ENCODE measurements around the gene AP5B1. TPM values are rescaled to one million over a fixed set of nuclear protein-coding genes. Genes with fewer than 3 reads are reported as not detected.

The AP5B1 gene
- total RNA-seq, 1 experiment from 2014 or later: 9.4 TPM

DNA sequence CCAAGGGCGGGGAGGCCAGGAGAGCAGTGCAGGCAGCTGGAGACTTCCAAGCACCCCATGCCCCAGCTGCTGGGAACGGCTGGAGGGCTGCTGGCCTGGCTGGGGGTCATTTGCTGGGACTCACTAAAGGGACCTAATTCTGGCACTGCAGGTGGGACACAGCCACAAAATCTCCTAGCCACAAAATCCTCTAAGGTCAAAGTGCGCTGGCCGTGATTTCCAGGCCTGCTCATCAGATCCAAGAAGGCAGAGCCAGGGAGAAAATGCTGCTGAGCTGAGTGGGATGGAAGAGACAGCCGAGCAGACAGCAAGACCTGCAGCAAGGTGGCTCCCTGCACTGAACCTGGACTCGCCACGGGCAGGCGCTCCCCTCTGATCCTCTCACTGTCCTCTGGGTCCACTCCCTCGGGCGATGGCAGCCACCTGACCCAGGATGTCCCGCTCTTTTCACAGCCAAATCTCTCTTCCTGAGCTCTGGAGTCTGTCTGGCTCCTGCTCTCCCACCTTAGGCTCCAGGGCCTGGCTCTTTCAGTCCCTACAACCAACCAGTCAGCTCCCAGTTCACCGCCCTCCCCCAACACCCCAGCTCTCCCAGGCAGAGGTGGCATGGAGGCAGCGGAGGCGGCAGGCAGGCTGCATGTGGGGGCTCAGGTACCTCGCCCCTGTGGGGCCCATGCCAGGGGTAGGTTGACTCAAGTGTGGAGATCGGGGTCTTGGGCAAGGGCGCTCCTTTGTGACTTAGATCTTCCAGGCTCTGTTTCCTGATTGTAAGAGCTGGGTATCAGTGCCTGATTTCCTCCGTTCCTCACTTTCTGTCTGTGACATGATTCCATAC is 20.6 kb upstream of the AP5B1 start:
- no peak overlapping the region for H2BK5ac ChIP-seq (ENCODE audit: insufficient read length, low read length)
- H3K4me3 Mint-ChIP-seq: no peak overlapping the region
- H3K23ac ChIP-seq (ENCODE audit: insufficient read length, low read depth, low read length): no peak overlapping the region
- no peak overlapping the region for H3K4me2 ChIP-seq (ENCODE audit: insufficient read depth, insufficient read length, low read length)
- H3K23me2 ChIP-seq (ENCODE audit: insufficient read length, low read depth, low read length, poor library complexity, severe bottlenecking): no peaks in the 10 kb centered on the region
- peak overlapping the region; percentile 12; the same call in 1 of the 2 replicates for H3K14ac ChIP-seq (ENCODE audit: insufficient read depth, low read length)
- no peaks in the 10 kb centered on the region for H3K79me2 ChIP-seq (ENCODE audit: insufficient read depth, low read length)
- H3K36me3 Mint-ChIP-seq (ENCODE audit: insufficient read depth in 1 of 3, low read depth in 3 of 3): no peaks in the 10 kb centered on the region
- peaks cover 23 to 38% of the 10 kb centered on the region in 2 experiments for H3K4me1 Mint-ChIP-seq
- no peak overlapping the region for H3T11ph ChIP-seq (ENCODE audit: low read length)
- H3K9me3 Mint-ChIP-seq: no peaks in the 10 kb centered on the region
- peak overlapping the region in 1 of 3 experiments; percentile 88; a peak in 1 of 7 replicates for H3K27ac Mint-ChIP-seq
- no peak overlapping the region for H2AK5ac ChIP-seq (ENCODE audit: insufficient read length, low read length)
- no peaks in the 10 kb centered on the region for H3K79me1 ChIP-seq (ENCODE audit: insufficient read depth, low read depth, low read length, poor library complexity, severe bottlenecking)
- no peak overlapping the region for H2BK12ac ChIP-seq (ENCODE audit: insufficient read length, low read depth, low read length)
- H4K5ac ChIP-seq (ENCODE audit: insufficient read length, low read depth, low read length): no peak overlapping the region
- H3K18ac ChIP-seq (ENCODE audit: insufficient read length, low read depth, low read length): no peak overlapping the region
- no peak overlapping the region for H2BK20ac ChIP-seq (ENCODE audit: low read depth, low read length, poor library complexity, severe bottlenecking)
- no peak for TF ChIP-seq CTCF (conservative IDR thresholded peaks at IDR 0.05)
- no peak overlapping the region for H3K56ac ChIP-seq (ENCODE audit: insufficient read length, low read depth, low read length)
- H3K27ac ChIP-seq (ENCODE audit: insufficient read length, low read depth, low read length): no peak overlapping the region
- no peak for DNase-seq
- H2BK120ac ChIP-seq (ENCODE audit: low read depth, low read length, poor library complexity, severe bottlenecking): no peak overlapping the region
- H3K27me3 Mint-ChIP-seq (ENCODE audit: low read depth): peaks cover 11% of the 10 kb centered on the region
- no peaks in the 10 kb centered on the region; the same call in 1 of the 2 replicates for H3K27me3 ChIP-seq (ENCODE audit: insufficient read depth, low read length)
- no peak overlapping the region for H3K4ac ChIP-seq (ENCODE audit: low read depth, low read length)
- H3K4me1 ChIP-seq (ENCODE audit: insufficient read depth, low read length): no peaks in the 10 kb centered on the region
- H4K8ac ChIP-seq (replicated peaks; ENCODE audit: insufficient read length, low read depth, low read length): no peak overlapping the region
- WGBS (ENCODE audit: extremely low coverage, insufficient read length, low lambda C conversion rate): no CpG with 5 or more reads among the region's 18 CpGs
- H4K91ac ChIP-seq (ENCODE audit: insufficient read length, low read depth, low read length): no peak overlapping the region
- H2BK15ac ChIP-seq (ENCODE audit: low read depth, low read length): no peak overlapping the region
- H2AFZ ChIP-seq (ENCODE audit: low read length): no peak overlapping the region
- H3K9me3 ChIP-seq (ENCODE audit: control insufficient read depth, low read depth, low read length): no peaks in the 10 kb centered on the region
- H3K9ac ChIP-seq (ENCODE audit: extremely low read depth, insufficient read length, low read length): no peak overlapping the region
- H4K20me1 ChIP-seq (ENCODE audit: control insufficient read depth, insufficient read depth, insufficient read length): no peaks in the 10 kb centered on the region
